Motor neuron (in vitro differentiated cells): ENCODE data around the gene FLRT1. TPM values are rescaled to one million over a fixed set of nuclear protein-coding genes. Genes with fewer than 3 reads are reported as not detected.
A peak's percentile ranks its signal among the peaks of the same experiment; 100 is the strongest.

ENCODE experiments used
- ATAC-seq, 8 experiments: fragments of 200-7000 bp; cut with Tn5 transposase; replicated peaks in 6 of 8; 2 replicates each; pipeline ENCODE4 v1.8.0; 2021; ENCODE audit warnings: mild to moderate bottlenecking in 8 of 8, moderate library complexity in 8 of 8
- H3K27ac ChIP-seq, 2 donors: fragments of 250-450 bp; sonication (Bioruptor Pico); 2 replicates each; pipeline ENCODE4 v1.9.0; 2021; ENCODE audit warnings: antibody characterized with exemption in 2 of 2, mild to moderate bottlenecking in 2 of 2, moderate library complexity in 1 of 2
- H3K4me1 ChIP-seq, 2 donors: fragments of 250-450 bp; sonication (Bioruptor Pico); replicated peaks in 1 of 2; 2 replicates each; pipeline ENCODE4 v1.6.1; 2021; ENCODE audit warnings: antibody characterized with exemption in 2 of 2, mild to moderate bottlenecking in 2 of 2, moderate library complexity in 1 of 2
- H3K4me3 ChIP-seq, 5 donors: fragments of 250-450 bp; sonication (Bioruptor Pico); 2 replicates each; pipeline ENCODE4 v1.9.0; 2021; ENCODE audit warnings: antibody characterized with exemption in 5 of 5, mild to moderate bottlenecking in 5 of 5, moderate library complexity in 4 of 5
- WGBS, 10 experiments: fragments of 450-650 bp; shearing (Covaris generic); methylation state at CpG; one replicate each; pipeline ENCODE4 v1.0.0; 2022; 5-methylcytosine and 5-hydroxymethylcytosine counted together
- in situ Hi-C, 9 experiments: fragments of 400-800 bp; cut with MboI; loops; one replicate each; pipeline ENCODE4 v1.15.0; 2021; ENCODE audit warnings: low sequenced_read_pairs in 9 of 9, low pct_unique_long_range_greater_than_20kb in 2 of 9; ENCODE audit not compliant: unreplicated experiment in 9 of 9
- total RNA-seq, 8 experiments: library from RNA; unstranded; fragments of 300-600 nt; gene quantifications; 2 replicates each; pipeline versions ENCODE4 v1.2.3 to v1.2.4, GENCODE V29; 2022

FLRT1 gene, protein sequence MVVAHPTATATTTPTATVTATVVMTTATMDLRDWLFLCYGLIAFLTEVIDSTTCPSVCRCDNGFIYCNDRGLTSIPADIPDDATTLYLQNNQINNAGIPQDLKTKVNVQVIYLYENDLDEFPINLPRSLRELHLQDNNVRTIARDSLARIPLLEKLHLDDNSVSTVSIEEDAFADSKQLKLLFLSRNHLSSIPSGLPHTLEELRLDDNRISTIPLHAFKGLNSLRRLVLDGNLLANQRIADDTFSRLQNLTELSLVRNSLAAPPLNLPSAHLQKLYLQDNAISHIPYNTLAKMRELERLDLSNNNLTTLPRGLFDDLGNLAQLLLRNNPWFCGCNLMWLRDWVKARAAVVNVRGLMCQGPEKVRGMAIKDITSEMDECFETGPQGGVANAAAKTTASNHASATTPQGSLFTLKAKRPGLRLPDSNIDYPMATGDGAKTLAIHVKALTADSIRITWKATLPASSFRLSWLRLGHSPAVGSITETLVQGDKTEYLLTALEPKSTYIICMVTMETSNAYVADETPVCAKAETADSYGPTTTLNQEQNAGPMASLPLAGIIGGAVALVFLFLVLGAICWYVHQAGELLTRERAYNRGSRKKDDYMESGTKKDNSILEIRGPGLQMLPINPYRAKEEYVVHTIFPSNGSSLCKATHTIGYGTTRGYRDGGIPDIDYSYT
- 10 to 100 TPM in 1 of 8 experiments, 1 to 10 TPM in 6, under 1 TPM in 1; 0.31 to 10.1 (median 3.6) TPM for total RNA-seq

DNA sequence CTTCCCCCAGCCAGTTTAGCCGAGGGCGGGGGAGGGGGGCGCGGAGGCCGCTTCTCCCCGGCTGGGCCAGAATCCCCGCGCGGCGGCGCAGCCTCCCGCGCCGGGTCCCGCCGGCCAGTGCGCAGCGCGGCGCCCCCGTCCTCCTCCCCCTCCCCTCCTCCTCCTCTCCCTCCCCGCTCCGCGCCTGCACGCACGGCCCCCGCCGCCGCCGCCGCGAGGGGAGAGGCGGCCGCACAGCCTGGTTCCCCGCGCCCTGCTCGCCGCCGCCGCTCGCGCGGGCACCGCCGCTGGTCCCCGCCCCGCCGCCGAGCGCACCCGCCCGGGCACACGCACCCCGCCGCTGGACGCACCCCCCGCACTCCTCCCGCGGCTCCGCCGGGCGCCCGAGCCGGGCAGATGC lies at the start of gene FLRT1:
FLRT1 (plus strand) TSS at position 356 of the 400 bp plus-strand sequence. CDS start 80,337 bp downstream, outside the sequence.
- peak; percentile 8 to 57 (median 34) for ATAC-seq
- H3K4me3 ChIP-seq = peak within 1 kb of the TSS; percentile 49 to 74 (median 66)
- WGBS, 10 experiments = no CpG with 5 or more reads among the region's 64 CpGs
- peaks cover 31 to 36% of the 10 kb centered on the region in 2 donors for H3K4me1 ChIP-seq
- in situ Hi-C loops = loop anchor here in 1 of 9 experiments (25.0 kb wide), 1 partner anchor 102 kb away; no protein-coding TSS in a partner anchor
- peak within 1 kb of the TSS; percentile 59 to 65 for H3K27ac ChIP-seq

DNA sequence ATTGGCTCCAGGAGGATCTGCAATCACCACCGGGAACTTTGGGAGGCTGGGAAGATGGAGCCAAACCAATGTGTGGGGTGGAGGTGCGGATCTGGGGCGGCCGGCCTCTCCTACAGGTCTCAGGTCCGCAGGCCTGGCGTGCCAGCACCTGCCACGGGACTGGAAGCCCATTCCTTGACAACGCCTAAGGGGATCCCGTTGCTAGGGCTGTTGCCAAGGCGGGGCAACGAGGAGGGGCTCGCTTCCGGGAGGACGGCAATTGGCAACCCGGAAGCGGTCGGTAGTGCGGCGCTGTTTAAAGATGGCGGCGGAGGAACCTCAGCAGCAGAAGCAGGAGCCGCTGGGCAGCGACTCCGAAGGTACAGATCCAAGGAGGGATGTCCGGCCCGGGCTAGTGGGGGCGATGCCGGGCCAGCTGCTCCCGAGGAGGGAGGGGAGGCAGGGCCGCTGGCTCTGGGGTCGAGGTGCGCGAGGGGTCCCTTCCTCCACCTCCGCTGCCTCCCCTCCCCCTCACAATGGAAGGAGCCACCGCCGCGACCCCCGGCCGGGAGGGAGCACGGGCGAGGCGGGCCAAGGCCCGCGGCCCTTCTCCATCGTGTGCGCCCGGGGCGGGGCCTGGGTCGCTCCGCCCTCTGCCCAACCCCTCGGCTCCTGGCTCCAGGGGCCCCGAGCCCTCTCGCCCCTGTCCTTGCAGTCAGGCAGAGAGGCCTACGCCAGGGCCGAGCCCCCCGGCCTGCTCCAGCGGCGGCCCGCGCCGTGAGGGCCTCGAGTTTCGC lies 49.4 kb upstream of the FLRT1 start, which contains the start of gene OTUB1:
OTUB1 (plus strand) TSS at position 283 of the 776 bp plus-strand sequence; CDS start at position 302, 19 bp downstream.
- Histone ChIP-seq H3K4me1 (peaks cover 13 to 15% of the 10 kb centered on the region in 2 donors), H3K4me3 (peak within 1 kb of the TSS; percentile 59 to 98 (median 80)), H3K27ac (peak within 1 kb of the TSS; percentile 94 to 99)
- peak; percentile 91 to 94 (median 92) for ATAC-seq
- 0% methylated on average over 2 to 9 of the region's 63 CpGs; no CpG with 5 or more reads in 8 of the 10 experiments for WGBS, 10 experiments
- in situ Hi-C loops = loop anchor here in 3 of 9 experiments (25.0 kb wide), 1 partner anchor 176 kb away; the partner anchor contains the start of gene MACROD1 (in 3 of the 3)

DNA sequence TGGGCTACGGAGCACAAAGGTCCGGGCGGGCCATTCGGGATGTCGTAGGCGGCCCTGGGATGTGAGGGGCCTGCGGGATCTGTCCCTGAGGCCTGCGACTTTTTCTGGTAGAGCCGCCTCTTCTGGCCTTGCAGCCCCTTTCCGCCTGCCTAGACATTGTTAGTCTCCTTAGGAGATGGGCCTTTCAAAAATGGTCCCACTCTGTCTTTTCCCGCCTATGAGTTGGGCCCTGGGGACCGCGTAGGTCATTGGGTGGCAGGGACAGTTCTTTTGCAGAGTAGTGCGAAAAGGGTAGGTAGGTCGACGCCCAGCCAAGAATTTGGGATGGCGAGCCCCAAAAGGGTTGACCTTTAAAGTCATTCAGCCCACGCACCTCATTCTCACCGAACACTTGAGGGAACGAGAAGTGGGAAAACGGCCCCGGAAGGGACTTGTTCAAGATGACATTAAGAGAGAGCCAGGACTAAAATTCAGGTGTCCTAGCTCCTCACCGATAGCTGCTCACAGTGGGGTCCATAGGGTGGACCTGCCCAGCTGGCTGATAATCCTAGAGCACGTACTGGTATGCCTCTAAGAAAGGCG lies 48.7 kb upstream of the FLRT1 start:
- H3K27ac ChIP-seq = peak overlapping the region; percentile 94 to 99

DNA sequence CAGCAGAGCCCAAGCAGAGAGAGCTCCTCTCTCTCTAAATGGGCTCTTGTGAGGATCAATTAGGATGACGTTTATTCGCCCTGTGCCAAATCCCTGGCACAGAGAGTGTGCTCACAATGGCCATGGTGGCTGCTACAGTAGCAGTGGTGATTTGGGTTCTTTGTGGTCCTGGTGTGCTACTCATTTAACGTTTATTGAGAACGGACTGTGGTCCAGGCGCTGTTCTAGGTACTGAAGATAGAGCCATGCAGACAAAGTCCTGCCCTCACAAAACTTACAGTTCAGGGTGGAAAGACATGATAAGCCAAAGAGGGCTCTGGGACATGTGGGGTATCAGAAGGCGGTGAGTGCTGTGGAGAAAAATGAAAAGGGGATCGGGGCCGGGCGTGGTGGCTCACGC lies 44.2 kb upstream of the FLRT1 start:
- H3K4me1 ChIP-seq = peaks cover 7 to 10% of the 10 kb centered on the region in 2 donors
- no peak overlapping the region for H3K27ac ChIP-seq

More for the DNA sequence above, 48.7 kb upstream of the FLRT1 start:
- ATAC-seq = no peak
- in situ Hi-C loops = loop anchor here in 3 of 9 experiments (25.0 kb wide), 1 partner anchor 175 kb away; the partner anchor contains the start of gene MACROD1 (in 3 of the 3)
- Histone ChIP-seq H3K4me3 (peak overlapping the region; percentile 59 to 98 (median 80)), H3K4me1 (peaks cover 13 to 15% of the 10 kb centered on the region in 2 donors)
- WGBS, 10 experiments = 0 to 80% (median 30%) methylated on average over 1 to 5 of the region's 25 CpGs; no CpG with 5 or more reads in 4 of the 10 experiments

DNA sequence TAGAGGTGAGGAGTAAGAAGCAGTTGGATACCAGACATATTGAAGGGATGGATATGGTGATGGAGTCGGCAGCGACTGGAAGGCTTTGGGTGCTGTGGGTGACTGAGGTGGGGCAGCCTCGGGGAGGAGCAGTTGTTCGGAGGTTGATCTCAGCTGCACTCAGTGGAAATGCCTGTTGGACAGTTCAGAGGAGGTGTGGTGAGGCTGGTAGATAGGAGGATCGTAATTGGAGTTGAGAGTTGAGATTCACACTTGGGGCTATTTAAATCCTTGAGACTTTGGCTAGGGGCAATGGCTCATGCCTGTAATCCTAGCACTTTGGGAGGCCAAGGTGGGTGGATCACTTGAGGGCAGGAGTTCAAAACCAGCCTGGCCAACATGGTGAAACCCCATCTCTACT lies 42.6 kb upstream of the FLRT1 start:
- no peak overlapping the region for H3K27ac ChIP-seq
- peaks cover 4 to 6% of the 10 kb centered on the region in 2 donors for H3K4me1 ChIP-seq
- in situ Hi-C loops = loop anchor here in 3 of 9 experiments (25.0 kb wide), 1 partner anchor 169 kb away; the partner anchor contains the start of gene MACROD1 (in 3 of the 3)
- WGBS, 10 experiments = 70 to 100% (median 95%) methylated on average over 1 to 5 of the region's 5 CpGs; no CpG with 5 or more reads in 4 of the 10 experiments
- H3K4me3 ChIP-seq = no peak overlapping the region
- no peak for ATAC-seq

More for the DNA sequence above, 44.2 kb upstream of the FLRT1 start:
- in situ Hi-C loops = loop anchor here in 3 of 9 experiments (25.0 kb wide), 1 partner anchor 171 kb away; the partner anchor contains the start of gene MACROD1 (in 3 of the 3)
- ATAC-seq = no peak
- WGBS, 10 experiments = 90 to 100% (median 96%) methylated on average over 2 to 10 of the region's 10 CpGs; no CpG with 5 or more reads in 6 of the 10 experiments
- H3K4me3 ChIP-seq = no peak overlapping the region

DNA sequence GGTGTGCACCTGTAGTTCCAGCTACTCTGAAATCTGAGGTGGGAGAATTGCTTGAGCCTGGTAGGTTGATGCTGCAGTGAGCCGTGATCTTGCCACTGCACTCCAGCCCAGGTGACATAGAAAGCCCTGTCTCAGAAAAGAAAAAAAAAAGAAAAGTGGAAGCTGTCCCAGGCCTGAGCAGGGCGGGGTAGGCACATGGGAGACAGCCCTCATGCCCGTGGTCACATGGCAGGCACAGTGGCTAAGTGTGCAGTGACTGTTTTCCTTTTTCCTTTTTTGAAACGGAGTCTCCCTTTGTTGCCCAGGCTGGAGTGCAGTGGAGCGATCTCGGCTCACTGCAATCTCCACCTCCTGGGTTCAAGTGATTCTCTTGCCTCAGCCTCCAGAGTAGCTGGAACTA lies 41.7 kb upstream of the FLRT1 start:
- in situ Hi-C loops = loop anchor here in 3 of 9 experiments (25.0 kb wide), 1 partner anchor 168 kb away; the partner anchor contains the start of gene MACROD1 (in 3 of the 3)
- H3K4me1 ChIP-seq = peaks cover 13 to 15% of the 10 kb centered on the region in 2 donors
- H3K4me3 ChIP-seq = no peak overlapping the region
- WGBS, 10 experiments = 50 to 100% (median 100%) methylated on average over 1 to 4 of the region's 6 CpGs; no CpG with 5 or more reads in 3 of the 10 experiments
- H3K27ac ChIP-seq = no peak overlapping the region
- ATAC-seq = peak in 2 of 8 experiments; percentile 50 to 52

DNA sequence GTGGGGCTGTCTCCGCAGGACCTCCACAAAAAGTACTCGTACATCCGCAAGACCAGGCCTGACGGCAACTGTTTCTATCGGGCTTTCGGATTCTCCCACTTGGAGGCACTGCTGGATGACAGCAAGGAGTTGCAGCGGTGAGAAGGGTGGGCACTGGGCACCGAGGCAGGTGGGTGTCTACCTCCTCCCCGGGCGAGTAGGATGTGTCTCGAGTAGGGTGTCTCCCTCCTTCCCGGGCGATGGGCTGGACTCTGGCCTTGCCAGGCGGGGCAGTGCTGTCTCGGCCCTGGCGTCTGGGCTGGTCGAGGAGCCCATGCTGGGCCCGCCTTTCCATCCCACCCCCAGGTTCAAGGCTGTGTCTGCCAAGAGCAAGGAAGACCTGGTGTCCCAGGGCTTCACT lies 39.2 kb upstream of the FLRT1 start:
- no peak overlapping the region for H3K4me3 ChIP-seq
- ATAC-seq = no peak
- no peak overlapping the region for H3K27ac ChIP-seq
- H3K4me1 ChIP-seq = peaks cover 26 to 32% of the 10 kb centered on the region in 2 donors
- in situ Hi-C loops = loop anchor here in 3 of 9 experiments (25.0 kb wide), 1 partner anchor 166 kb away; the partner anchor contains the start of gene MACROD1 (in 3 of the 3)
- WGBS, 10 experiments = 96% methylated on average over 5 of the region's 18 CpGs; no CpG with 5 or more reads in 8 of the 10 experiments

DNA sequence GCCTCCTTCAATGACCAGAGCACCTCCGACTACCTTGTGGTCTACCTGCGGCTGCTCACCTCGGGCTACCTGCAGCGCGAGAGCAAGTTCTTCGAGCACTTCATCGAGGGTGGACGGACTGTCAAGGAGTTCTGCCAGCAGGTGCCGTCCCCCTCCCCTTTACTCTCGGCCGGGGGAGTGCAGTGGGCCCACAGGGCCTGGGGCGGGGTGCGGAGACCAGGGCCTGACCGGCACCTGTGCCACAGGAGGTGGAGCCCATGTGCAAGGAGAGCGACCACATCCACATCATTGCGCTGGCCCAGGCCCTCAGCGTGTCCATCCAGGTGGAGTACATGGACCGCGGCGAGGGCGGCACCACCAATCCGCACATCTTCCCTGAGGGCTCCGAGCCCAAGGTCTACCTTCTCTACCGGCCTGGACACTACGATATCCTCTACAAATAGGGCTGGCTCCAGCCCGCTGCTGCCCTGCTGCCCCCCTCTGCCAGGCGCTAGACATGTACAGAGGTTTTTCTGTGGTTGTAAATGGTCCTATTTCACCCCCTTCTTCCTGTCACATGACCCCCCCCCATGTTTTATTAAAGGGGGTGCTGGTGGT lies 38.5 kb upstream of the FLRT1 start:
- 17 to 100% (median 92%) methylated on average over 1 to 9 of the region's 27 CpGs; no CpG with 5 or more reads in 6 of the 10 experiments for WGBS, 10 experiments
- peaks cover 30 to 36% of the 10 kb centered on the region in 2 donors for H3K4me1 ChIP-seq
- H3K27ac ChIP-seq = no peak overlapping the region
- H3K4me3 ChIP-seq = no peak overlapping the region
- ATAC-seq = no peak
- in situ Hi-C loops = loop anchor here in 3 of 9 experiments (25.0 kb wide), 1 partner anchor 165 kb away; the partner anchor contains the start of gene MACROD1 (in 3 of the 3)

DNA sequence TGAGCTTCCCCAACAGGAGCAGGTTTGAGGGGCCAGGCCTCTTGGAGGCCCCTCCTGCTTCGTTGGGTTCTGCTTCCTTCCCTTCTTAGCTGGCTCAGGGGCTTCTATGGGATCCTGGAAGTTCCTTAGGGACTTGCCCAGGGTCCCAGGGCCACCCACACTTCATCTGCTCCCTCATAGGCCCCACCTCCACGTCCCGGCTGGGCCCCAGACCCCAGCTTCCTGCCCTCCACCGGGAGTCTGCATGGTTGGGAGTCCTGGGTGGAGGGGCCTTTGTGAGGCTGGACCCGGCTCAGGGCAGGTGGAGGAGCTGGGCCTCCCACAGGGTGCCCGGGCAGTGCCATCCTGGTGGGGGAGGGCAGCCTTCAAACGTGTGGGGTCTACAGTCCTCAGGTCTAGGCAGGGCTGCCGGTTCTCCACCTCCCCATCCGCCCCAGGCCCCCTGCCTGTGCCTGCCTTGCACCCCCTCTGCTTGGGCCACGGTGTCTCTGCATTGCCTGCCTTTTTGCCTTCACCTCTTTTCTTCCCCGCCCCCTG lies 37.9 kb upstream of the FLRT1 start:
- Histone ChIP-seq H3K4me3 (no peak overlapping the region), H3K27ac (no peak overlapping the region), H3K4me1 (peaks cover 31 to 42% of the 10 kb centered on the region in 2 donors)
- no peak for ATAC-seq
- WGBS, 10 experiments = no CpG with 5 or more reads among the region's 11 CpGs
- in situ Hi-C loops = loop anchor here in 3 of 9 experiments (25.0 kb wide), 1 partner anchor 164 kb away; the partner anchor contains the start of gene MACROD1 (in 3 of the 3)

DNA sequence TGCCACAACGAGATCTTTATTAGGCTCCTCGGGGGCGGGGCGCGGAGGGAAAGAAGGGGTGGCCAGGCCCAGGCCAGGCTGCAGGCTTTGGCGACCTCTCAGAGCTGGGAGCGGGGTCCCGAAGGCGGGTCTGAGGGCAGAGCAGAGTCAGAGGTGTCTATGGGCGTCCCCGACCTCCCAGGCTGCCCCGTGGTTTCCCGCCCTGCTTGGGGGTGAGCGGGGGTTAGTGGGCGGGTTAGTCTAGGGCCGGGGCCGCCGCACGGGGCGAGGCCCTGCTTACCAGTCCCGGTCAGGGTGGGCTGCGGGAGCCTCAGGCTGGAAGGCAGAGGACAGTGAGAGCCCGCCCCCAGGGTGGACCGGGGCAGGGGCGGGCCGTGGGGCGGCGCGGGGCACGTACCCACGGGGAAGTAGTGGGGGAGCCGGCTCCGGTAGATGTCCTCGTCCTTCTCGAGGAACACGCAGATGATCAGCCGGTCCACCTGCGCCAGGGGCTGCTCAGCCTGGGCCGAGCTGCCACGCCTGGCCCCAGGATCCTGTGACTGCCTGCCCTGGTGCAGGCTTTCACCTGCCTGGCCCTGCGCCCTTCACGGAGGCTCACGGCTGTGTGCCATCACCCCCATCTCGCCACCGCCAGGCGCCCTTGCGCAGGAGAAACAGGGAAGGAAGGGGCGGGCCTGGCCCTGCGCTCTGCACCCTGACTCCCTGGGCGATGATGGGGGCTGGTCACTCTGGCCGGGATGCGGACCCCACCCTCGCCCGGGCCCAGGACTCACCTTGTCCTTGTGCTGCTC lies 37.0 kb upstream of the FLRT1 start:
- H3K4me3 ChIP-seq = peak overlapping the region in 2 of 5 donors; percentile 19 to 21
- in situ Hi-C loops = loop anchor here in 3 of 9 experiments (25.0 kb wide), 1 partner anchor 164 kb away; the partner anchor contains the start of gene MACROD1 (in 3 of the 3)
- peak in 4 of 8 experiments; percentile 1 to 23 (median 3) for ATAC-seq
- peak overlapping the region in 1 of 2 donors; percentile 23 for H3K27ac ChIP-seq
- peaks cover 31 to 43% of the 10 kb centered on the region in 2 donors for H3K4me1 ChIP-seq
- WGBS, 10 experiments = 0% methylated on average over 1 of the region's 54 CpGs; no CpG with 5 or more reads in 8 of the 10 experiments
